Kasumi-1 (cell line): ENCODE measurements around the gene AQP1.

ENCODE experiments used
- DNase-seq, 2 experiments: peaks; one replicate each; lab custom pipeline; 2025; lab: John Stamatoyannopoulos, UW

Gene AQP1

GRCh38 chr7:30974605-30975255 lies 63.1 kb downstream of the AQP1 start:
- DNase-seq = no peak
